GM12864 (cell line): Measurements from ENCODE around the gene NSFL1C.
"Not testable (repeated sequence)": the region's sequence is repeated elsewhere in the genome, so short reads cannot be mapped to it uniquely, and the experiment has no call there.

Experiments
- DNase-seq: peaks from one replicate; pipeline ENCODE4 v3.0.0-alpha.2; 2011; ENCODE audit warnings: low read depth
- H3K4me3 ChIP-seq: 2 replicates; pipeline ENCODE4 v1.5.1; 2011; ENCODE audit warnings: mild to moderate bottlenecking, low read depth, low read length, control low read depth
- CTCF ChIP-seq: IDR thresholded peaks from 2 replicates; pipeline ENCODE4 v1.5.1; 2011; ENCODE audit warnings: low read depth, mild to moderate bottlenecking, moderate library complexity, low read length, control low read depth, inconsistent platforms; ENCODE audit errors: missing control alignments

Gene NSFL1C

GRCh38 chr20:1402149-1402548, 64.5 kb downstream of the NSFL1C start:
- H3K4me3 ChIP-seq = no peak overlapping the region
- no peak for TF ChIP-seq CTCF
- no peak for DNase-seq

- H3K4me3 ChIP-seq = no peak overlapping the region
- no peak for DNase-seq
- TF ChIP-seq CTCF = no peak
Measured at GRCh38 chr20:1401451-1401907, 65.2 kb downstream of the NSFL1C start.

GRCh38 chr20:1399678-1400366, 66.8 kb downstream of the NSFL1C start:
- not testable (repeated sequence) for DNase-seq, H3K4me3 ChIP-seq

GRCh38 chr20:1398185-1398584, 68.5 kb downstream of the NSFL1C start:
- peak; percentile 5 for TF ChIP-seq CTCF
- not testable (repeated sequence) for DNase-seq, H3K4me3 ChIP-seq

GRCh38 chr20:1397710-1398109, 68.9 kb downstream of the NSFL1C start:
- DNase-seq = no peak
- no peak for TF ChIP-seq CTCF
- H3K4me3 ChIP-seq = no peak overlapping the region

- no peak for DNase-seq
- no peak overlapping the region for H3K4me3 ChIP-seq
- TF ChIP-seq CTCF = no peak
Measured at GRCh38 chr20:1396702-1397101, 69.9 kb downstream of the NSFL1C start.

GRCh38 chr20:1396264-1396663, 70.4 kb downstream of the NSFL1C start:
- no peak for DNase-seq
- TF ChIP-seq CTCF = no peak
- H3K4me3 ChIP-seq = no peak overlapping the region
